ENCODE measurements around the gene MMEL1.

The MMEL1 gene

DNA sequence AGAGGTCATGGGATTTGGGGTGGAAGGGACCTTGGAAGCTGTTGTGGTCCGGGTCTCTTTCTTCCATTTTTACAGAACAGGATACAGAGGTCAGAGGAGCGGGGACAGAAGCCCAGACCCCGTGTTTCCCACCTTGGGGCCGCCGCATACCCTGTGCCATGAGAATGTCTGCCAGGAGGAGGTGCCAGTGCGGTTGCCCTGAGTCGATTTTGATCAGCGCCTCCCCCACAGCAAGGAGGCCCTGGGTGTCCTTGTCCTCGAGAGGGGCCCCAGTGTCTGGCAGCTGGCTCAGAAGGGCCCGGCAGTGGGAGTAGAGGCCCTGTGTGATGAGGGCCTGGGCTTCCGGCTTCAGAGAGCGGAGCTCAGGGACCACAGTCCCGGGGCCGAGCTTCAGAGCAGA, 12.3 kb upstream of the MMEL1 start:
- TF ChIP-seq, protein P1, sequence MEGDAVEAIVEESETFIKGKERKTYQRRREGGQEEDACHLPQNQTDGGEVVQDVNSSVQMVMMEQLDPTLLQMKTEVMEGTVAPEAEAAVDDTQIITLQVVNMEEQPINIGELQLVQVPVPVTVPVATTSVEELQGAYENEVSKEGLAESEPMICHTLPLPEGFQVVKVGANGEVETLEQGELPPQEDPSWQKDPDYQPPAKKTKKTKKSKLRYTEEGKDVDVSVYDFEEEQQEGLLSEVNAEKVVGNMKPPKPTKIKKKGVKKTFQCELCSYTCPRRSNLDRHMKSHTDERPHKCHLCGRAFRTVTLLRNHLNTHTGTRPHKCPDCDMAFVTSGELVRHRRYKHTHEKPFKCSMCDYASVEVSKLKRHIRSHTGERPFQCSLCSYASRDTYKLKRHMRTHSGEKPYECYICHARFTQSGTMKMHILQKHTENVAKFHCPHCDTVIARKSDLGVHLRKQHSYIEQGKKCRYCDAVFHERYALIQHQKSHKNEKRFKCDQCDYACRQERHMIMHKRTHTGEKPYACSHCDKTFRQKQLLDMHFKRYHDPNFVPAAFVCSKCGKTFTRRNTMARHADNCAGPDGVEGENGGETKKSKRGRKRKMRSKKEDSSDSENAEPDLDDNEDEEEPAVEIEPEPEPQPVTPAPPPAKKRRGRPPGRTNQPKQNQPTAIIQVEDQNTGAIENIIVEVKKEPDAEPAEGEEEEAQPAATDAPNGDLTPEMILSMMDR (IDR thresholded peaks at IDR 0.05; ENCODE audit: poor library complexity, severe bottlenecking) = no peak
- no peaks in the 10 kb centered on the region for H3K27me3 ChIP-seq (ENCODE audit: insufficient read depth, poor library complexity, severe bottlenecking)
- DNase-seq (ENCODE audit: low spot score) = no peak
- no peak for ATAC-seq (ENCODE audit: low read depth)
- no peak overlapping the region for H3K4me3 ChIP-seq (ENCODE audit: severe bottlenecking)
- peaks cover 15% of the 10 kb centered on the region for H3K9me3 ChIP-seq (ENCODE audit: severe bottlenecking)
- H3K27ac ChIP-seq (ENCODE audit: poor library complexity, severe bottlenecking) = no peak overlapping the region
- H3K36me3 ChIP-seq (ENCODE audit: low read depth) = no peaks in the 10 kb centered on the region
- H3K4me1 ChIP-seq (ENCODE audit: insufficient read depth, poor library complexity, severe bottlenecking) = no peaks in the 10 kb centered on the region

DNA sequence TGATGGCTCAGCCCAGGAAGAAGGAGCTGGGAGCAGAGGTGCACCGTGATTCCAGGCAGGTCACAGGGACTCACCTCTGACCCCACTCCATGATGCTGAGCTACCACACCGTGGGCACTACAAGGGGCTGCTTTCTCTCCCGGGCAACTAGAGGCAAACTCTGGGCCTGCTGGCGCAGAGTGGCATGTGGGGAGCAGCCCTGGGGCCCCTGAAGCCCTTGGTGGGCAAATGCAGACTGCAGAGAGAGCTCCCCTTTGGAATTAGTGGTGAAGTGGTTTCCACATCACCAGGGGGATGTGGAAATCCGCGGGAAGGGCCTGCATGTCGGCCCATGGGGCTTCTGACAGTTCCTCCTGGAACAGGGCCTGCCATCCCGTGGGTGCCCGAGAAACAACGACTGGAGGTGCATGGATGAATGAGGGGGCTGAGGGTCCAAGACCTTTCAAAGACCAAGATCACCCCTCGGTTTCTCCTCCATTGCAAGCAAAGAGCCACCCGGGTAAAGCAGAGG, 11.8 kb upstream of the MMEL1 start:
- TF ChIP-seq, protein P1 (IDR thresholded peaks at IDR 0.05; ENCODE audit: poor library complexity, severe bottlenecking) = no peak
- Histone ChIP-seq H3K4me3 (ENCODE audit: severe bottlenecking) (no peak overlapping the region), H3K27ac (ENCODE audit: poor library complexity, severe bottlenecking) (no peak overlapping the region), H3K27me3 (ENCODE audit: insufficient read depth, poor library complexity, severe bottlenecking) (no peaks in the 10 kb centered on the region), H3K4me1 (ENCODE audit: insufficient read depth, poor library complexity, severe bottlenecking) (no peaks in the 10 kb centered on the region), H3K36me3 (ENCODE audit: low read depth) (no peaks in the 10 kb centered on the region), H3K9me3 (ENCODE audit: severe bottlenecking) (peaks cover 15% of the 10 kb centered on the region)
- ATAC-seq (ENCODE audit: low read depth) = no peak
- DNase-seq (ENCODE audit: low spot score) = no peak

DNA sequence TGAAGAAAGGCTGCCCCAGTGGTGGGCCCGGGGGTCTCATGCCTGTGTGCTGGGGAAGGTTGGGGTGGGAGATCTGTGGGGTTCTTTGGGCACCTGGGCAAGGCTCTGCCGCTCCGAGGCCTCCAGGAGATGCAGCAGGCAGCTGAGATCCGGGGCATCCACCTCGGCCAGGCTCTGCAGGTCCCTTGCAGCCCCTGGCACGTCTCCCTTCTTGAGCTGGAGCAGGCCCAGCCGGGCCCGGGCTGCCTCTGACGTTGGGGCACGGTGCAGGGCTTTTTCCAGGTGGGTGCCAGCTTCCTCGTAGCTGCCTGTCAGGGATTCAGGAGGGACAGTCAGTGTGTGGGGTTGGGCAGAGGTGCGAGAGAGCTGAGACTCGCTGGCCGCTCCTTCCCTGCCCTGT, 11.4 kb upstream of the MMEL1 start:
- ATAC-seq (ENCODE audit: low read depth) = no peak
- Histone ChIP-seq H3K27ac (ENCODE audit: poor library complexity, severe bottlenecking) (no peak overlapping the region), H3K9me3 (ENCODE audit: severe bottlenecking) (peaks cover 15% of the 10 kb centered on the region), H3K36me3 (ENCODE audit: low read depth) (no peaks in the 10 kb centered on the region), H3K4me3 (ENCODE audit: severe bottlenecking) (no peak overlapping the region), H3K27me3 (ENCODE audit: insufficient read depth, poor library complexity, severe bottlenecking) (no peaks in the 10 kb centered on the region), H3K4me1 (ENCODE audit: insufficient read depth, poor library complexity, severe bottlenecking) (no peaks in the 10 kb centered on the region)
- peak; percentile 59 for DNase-seq (ENCODE audit: low spot score)
- TF ChIP-seq, protein P1 (IDR thresholded peaks at IDR 0.05; ENCODE audit: poor library complexity, severe bottlenecking) = no peak

DNA sequence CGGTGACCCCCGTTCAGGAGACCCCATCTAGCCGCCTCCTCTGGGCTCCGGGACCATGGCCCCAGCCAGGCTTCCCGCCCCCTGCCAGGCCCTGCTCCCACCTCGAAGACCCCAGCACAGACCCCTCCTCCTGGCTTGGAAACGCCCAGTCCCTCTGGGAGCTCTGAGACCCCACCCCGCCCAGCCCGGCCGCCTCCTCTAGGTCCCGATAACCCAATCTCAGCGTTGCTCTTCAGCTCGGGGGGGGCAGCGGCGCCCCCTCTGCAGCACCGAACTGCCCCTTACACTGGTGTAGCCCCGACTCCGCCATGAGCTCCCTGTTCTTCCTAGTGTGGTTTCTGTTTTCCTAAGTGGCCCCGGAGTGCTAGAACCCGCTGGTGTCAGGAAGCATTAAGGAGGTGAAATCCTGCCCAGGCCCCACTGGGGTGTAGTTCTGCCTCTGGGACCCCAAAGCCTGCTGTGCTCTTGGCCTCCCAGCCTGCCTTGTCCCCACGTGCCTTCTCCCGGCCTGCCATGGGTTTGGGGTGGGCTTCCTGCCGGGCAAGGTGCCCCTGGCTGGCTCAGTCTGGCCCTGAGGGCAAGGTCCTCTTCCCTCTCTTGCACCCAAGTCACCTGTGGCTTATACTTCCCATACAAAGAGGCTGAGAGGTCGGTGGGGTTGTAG, 10.7 kb upstream of the MMEL1 start:
- Histone ChIP-seq H3K27ac (ENCODE audit: poor library complexity, severe bottlenecking) (no peak overlapping the region), H3K4me3 (ENCODE audit: severe bottlenecking) (peak overlapping the region; percentile 68), H3K27me3 (ENCODE audit: insufficient read depth, poor library complexity, severe bottlenecking) (no peaks in the 10 kb centered on the region), H3K36me3 (ENCODE audit: low read depth) (no peaks in the 10 kb centered on the region), H3K4me1 (ENCODE audit: insufficient read depth, poor library complexity, severe bottlenecking) (no peaks in the 10 kb centered on the region), H3K9me3 (ENCODE audit: severe bottlenecking) (peaks cover 15% of the 10 kb centered on the region)
- no peak for DNase-seq (ENCODE audit: low spot score)
- TF ChIP-seq, protein P1 (IDR thresholded peaks at IDR 0.05; ENCODE audit: poor library complexity, severe bottlenecking) = peak; percentile 0
- no peak for ATAC-seq (ENCODE audit: low read depth)

Data from RWPE2 (cell line).